Esophagus squamous epithelium (tissue), 5 donors: Measurements from ENCODE around the gene COPS7A. TPM values are rescaled to one million over a fixed set of nuclear protein-coding genes. Genes with fewer than 3 reads are reported as not detected.

ENCODE experiments used
- DNase-seq: peaks from one replicate; lab custom pipeline; 2025; lab: John Stamatoyannopoulos, UW
- H3K27ac ChIP-seq, 4 donors: fragments of 200-600 bp; sonication (generic); one replicate each; pipeline ENCODE4 v1.5.1; 2016 to 2019; ENCODE audit warnings: mild to moderate bottlenecking in 1 of 4
- H3K27me3 ChIP-seq, 4 donors: fragments of 200-600 bp; sonication (generic); 1 replicate in 3 of 4; 2 replicates in 1 of 4; pipeline versions ENCODE4 v1.5.1 to v1.6.0; 2017 to 2021; ENCODE audit warnings: antibody characterized with exemption in 1 of 4
- H3K36me3 ChIP-seq, 3 donors: fragments of 200-600 bp; sonication (generic); one replicate each; pipeline ENCODE4 v1.5.1; 2016 to 2019
- H3K4me1 ChIP-seq, 3 donors: fragments of 200-600 bp; sonication (generic); one replicate each; pipeline ENCODE4 v1.5.1; 2017 to 2019
- H3K4me3 ChIP-seq, 4 donors: fragments of 200-600 bp; sonication (generic); 1 replicate in 3 of 4; 2 replicates in 1 of 4; pipeline ENCODE4 v1.5.1; 2016 to 2019; ENCODE audit warnings: mild to moderate bottlenecking in 2 of 4, moderate library complexity in 1 of 4
- H3K9me3 ChIP-seq, 3 donors: fragments of 200-600 bp; sonication (generic); one replicate each; pipeline ENCODE4 v1.5.1; 2016 to 2019
- CTCF ChIP-seq, 6 experiments: fragments of 450-650 bp in 4 of 6; fragments of 200-600 bp in 2 of 6; sonication (generic) in 2 of 6; IDR thresholded peaks; one replicate each; pipeline ENCODE4 v1.5.1; 2016 to 2019; ENCODE audit warnings: antibody characterized with exemption in 6 of 6, mild to moderate bottlenecking in 4 of 6, moderate library complexity in 4 of 6
- POLR2A ChIP-seq, 4 donors: fragments of 450-650 bp; IDR thresholded peaks; one replicate each; pipeline ENCODE4 v1.6.1; 2017; ENCODE audit warnings: antibody characterized with exemption in 4 of 4, mild to moderate bottlenecking in 4 of 4, moderate library complexity in 3 of 4
- WGBS, 2 donors: methylation state at CpG; one replicate each; pipeline ENCODE4 v1.1.5; 2018; 5-methylcytosine and 5-hydroxymethylcytosine counted together
- intact Hi-C: fragments of 100-400 bp; cut with DNase I; formaldehyde crosslinking; loops from one replicate; pipeline ENCODE4 v1.15.0; 2022
- total RNA-seq, 4 donors: library from RNA; depleted of rRNA; stranded (reverse); fragments of >200 nt; gene quantifications; one replicate each; pipeline ENCODE4 v1.1.0, GENCODE V29; 2016
- donor health status: DM: yes; HTN: yes; CAD: no.

Gene COPS7A
- total RNA-seq, 4 donors from 2014 or later, result 39.6 to 57.5 (median 49.1) TPM

GRCh38 chr12:6763380-6763779, 39.5 kb downstream of the COPS7A start:
- TF ChIP-seq POLR2A (IDR thresholded peaks at IDR 0.05), result no peak
- TF ChIP-seq CTCF (IDR thresholded peaks at IDR 0.05), result no peak
- DNase-seq, result no peak
- Histone ChIP-seq H3K27me3 (no peaks in the 10 kb centered on the region), H3K36me3 (no peaks in the 10 kb centered on the region), H3K4me3 (peak overlapping the region; percentile 15 to 85 (median 66)), H3K9me3 (no peaks in the 10 kb centered on the region), H3K27ac (peak overlapping the region; percentile 95 to 99 (median 98)), H3K4me1 (peaks cover 21 to 49% (median 27%) of the 10 kb centered on the region in 3 donors)
- WGBS, 2 donors, result 38 to 46% methylated on average over 4 of the region's 4 CpGs
- intact Hi-C loops, result no loop called here

GRCh38 chr12:6764011-6764828, 40.4 kb downstream of the COPS7A start:
- peak overlapping the region; percentile 15 to 85 (median 66) for H3K4me3 ChIP-seq
- H3K4me1 ChIP-seq, result peaks cover 29 to 57% (median 36%) of the 10 kb centered on the region in 3 donors
- peak overlapping the region; percentile 95 to 99 (median 98) for H3K27ac ChIP-seq
- H3K9me3 ChIP-seq, result no peaks in the 10 kb centered on the region
- no peak for DNase-seq
- H3K27me3 ChIP-seq, result no peaks in the 10 kb centered on the region
- 1 to 6% methylated on average over 9 to 13 of the region's 16 CpGs for WGBS, 2 donors
- H3K36me3 ChIP-seq, result no peaks in the 10 kb centered on the region
- intact Hi-C loops, result no loop called here
- TF ChIP-seq CTCF (IDR thresholded peaks at IDR 0.05) (no peak), POLR2A (IDR thresholded peaks at IDR 0.05) (peak in 1 of 4 donors; percentile 5)

GRCh38 chr12:6765048-6765633, 41.3 kb downstream of the COPS7A start:
- TF ChIP-seq POLR2A (IDR thresholded peaks at IDR 0.05) (no peak), CTCF (IDR thresholded peaks at IDR 0.05) (no peak)
- peak overlapping the region; percentile 95 to 99 (median 98) for H3K27ac ChIP-seq

DNA sequence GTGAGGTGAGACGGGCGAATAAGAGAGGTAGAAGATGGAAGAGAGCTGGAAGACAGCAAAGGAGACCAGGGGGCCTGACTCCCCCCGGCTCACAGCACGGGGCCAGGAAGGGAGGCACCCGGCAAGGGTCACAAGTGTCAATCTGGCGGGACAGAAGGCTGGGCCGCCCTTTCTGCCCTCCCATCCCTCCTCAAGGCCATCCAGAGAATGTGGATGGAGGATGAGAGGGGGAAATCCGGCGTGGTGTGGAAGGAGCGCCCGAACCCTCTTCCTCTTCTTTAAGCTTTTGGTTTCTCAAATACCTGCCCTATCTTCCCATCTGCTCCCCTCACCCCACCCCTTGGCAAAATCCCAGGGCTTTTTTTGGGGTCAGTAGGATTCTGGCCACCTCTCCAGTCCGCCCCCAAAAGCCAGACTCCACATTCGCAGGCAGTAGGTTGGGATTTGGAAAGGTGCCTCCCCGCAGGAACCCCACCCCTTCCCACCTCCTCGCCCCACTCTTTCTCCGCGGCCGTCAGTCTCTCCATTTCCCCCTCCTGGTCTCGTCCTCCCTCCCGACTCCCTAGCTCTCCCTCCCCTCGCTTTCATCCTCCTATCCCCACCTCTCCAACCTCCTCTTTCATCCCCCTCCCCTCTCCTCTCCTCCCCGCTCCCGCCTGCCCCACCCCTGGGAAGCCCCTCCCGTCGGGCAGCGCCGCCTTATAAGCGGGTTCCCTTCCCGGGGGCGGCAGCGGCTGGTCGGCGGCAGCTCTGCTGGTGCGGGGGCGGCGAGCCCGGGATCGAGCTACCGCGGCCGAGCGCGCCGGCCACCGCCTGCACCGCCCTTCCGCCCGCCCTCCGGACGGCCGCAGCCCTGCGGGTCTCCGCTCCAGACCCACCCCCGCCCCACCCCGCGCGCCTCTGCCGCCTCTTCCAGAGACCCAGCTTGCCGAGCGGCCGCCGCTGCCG, 42.1 kb downstream of the COPS7A start, which contains the start of gene PTMS:
PTMS (plus strand) TSS at position 730 of the 948 bp plus-strand sequence. CDS start 343 bp downstream, outside the sequence.
- Histone ChIP-seq H3K4me3 (peak within 1 kb of the TSS; percentile 73 to 85 (median 84)), H3K9me3 (no peaks in the 10 kb centered on the region), H3K36me3 (peaks cover 4 to 14% (median 4%) of the 10 kb centered on the region in 3 donors), H3K4me1 (peaks cover 41 to 74% (median 44%) of the 10 kb centered on the region in 3 donors), H3K27me3 (no peaks in the 10 kb centered on the region), H3K27ac (peak within 1 kb of the TSS; percentile 95 to 99 (median 98))
- intact Hi-C loops, result no loop called here
- 4 to 6% methylated on average over 21 of the region's 63 CpGs for WGBS, 2 donors
- TF ChIP-seq CTCF (IDR thresholded peaks at IDR 0.05), result peak in 1 of 6 experiments; percentile 4
- peak in 2 of 4 donors; percentile 78 to 84 for TF ChIP-seq POLR2A (IDR thresholded peaks at IDR 0.05)
- DNase-seq, result no peak

More at GRCh38 chr12:6765048-6765633, 41.3 kb downstream of the COPS7A start:
- no peak for DNase-seq
- Histone ChIP-seq H3K27me3 (no peaks in the 10 kb centered on the region), H3K4me1 (peaks cover 38 to 66% (median 38%) of the 10 kb centered on the region in 3 donors), H3K4me3 (peak overlapping the region; percentile 73 to 85 (median 84)), H3K9me3 (no peaks in the 10 kb centered on the region), H3K36me3 (peaks cover 0 to 6% (median 4%) of the 10 kb centered on the region in 3 donors)
- intact Hi-C loops, result no loop called here
- 16 to 20% methylated on average over 7 of the region's 7 CpGs for WGBS, 2 donors
